ENCODE measurements around the gene SLC35E1.
A peak's percentile ranks its signal among the peaks of the same experiment; 100 is the strongest.

The SLC35E1 gene

GRCh38 chr19:16609511-16610200, 37.4 kb upstream of the SLC35E1 start:
- Histone ChIP-seq H3K27me3 (ENCODE audit: control insufficient read depth, insufficient read depth, low read length) (no peaks in the 10 kb centered on the region), H3K4me3 (ENCODE audit: low read depth, low read length) (no peak overlapping the region), H3K36me3 (ENCODE audit: control insufficient read depth, insufficient read depth, low read length) (no peaks in the 10 kb centered on the region), H3K4me1 (ENCODE audit: control insufficient read depth, insufficient read depth, low read length) (peaks cover 2% of the 10 kb centered on the region), H3K9ac (ENCODE audit: low read depth, low read length) (no peak overlapping the region), H3K9me3 (ENCODE audit: control insufficient read depth, insufficient read depth, low read length) (no peaks in the 10 kb centered on the region)

GRCh38 chr19:16608290-16608739, 36.1 kb upstream of the SLC35E1 start:
- no peaks in the 10 kb centered on the region for H3K4me1 ChIP-seq (ENCODE audit: control insufficient read depth, insufficient read depth, low read length)
- no peaks in the 10 kb centered on the region for H3K9me3 ChIP-seq (ENCODE audit: control insufficient read depth, insufficient read depth, low read length)
- no peaks in the 10 kb centered on the region for H3K27me3 ChIP-seq (ENCODE audit: control insufficient read depth, insufficient read depth, low read length)
- no peaks in the 10 kb centered on the region for H3K36me3 ChIP-seq (ENCODE audit: control insufficient read depth, insufficient read depth, low read length)
- H3K4me3 ChIP-seq (ENCODE audit: low read depth, low read length), result no peak overlapping the region
- H3K9ac ChIP-seq (ENCODE audit: low read depth, low read length), result no peak overlapping the region

- Histone ChIP-seq H3K9ac (ENCODE audit: low read depth, low read length) (no peak overlapping the region), H3K9me3 (ENCODE audit: control insufficient read depth, insufficient read depth, low read length) (no peaks in the 10 kb centered on the region), H3K4me1 (ENCODE audit: control insufficient read depth, insufficient read depth, low read length) (no peaks in the 10 kb centered on the region), H3K27me3 (ENCODE audit: control insufficient read depth, insufficient read depth, low read length) (no peaks in the 10 kb centered on the region), H3K36me3 (ENCODE audit: control insufficient read depth, insufficient read depth, low read length) (no peaks in the 10 kb centered on the region), H3K4me3 (ENCODE audit: low read depth, low read length) (no peak overlapping the region)
Observed at GRCh38 chr19:16607819-16608218, 35.6 kb upstream of the SLC35E1 start.

GRCh38 chr19:16605553-16605994, 33.4 kb upstream of the SLC35E1 start:
- Histone ChIP-seq H3K9me3 (ENCODE audit: control insufficient read depth, insufficient read depth, low read length) (no peaks in the 10 kb centered on the region), H3K27me3 (ENCODE audit: control insufficient read depth, insufficient read depth, low read length) (no peaks in the 10 kb centered on the region), H3K9ac (ENCODE audit: low read depth, low read length) (peak overlapping the region; percentile 29), H3K4me3 (ENCODE audit: low read depth, low read length) (no peak overlapping the region), H3K36me3 (ENCODE audit: control insufficient read depth, insufficient read depth, low read length) (no peaks in the 10 kb centered on the region), H3K4me1 (ENCODE audit: control insufficient read depth, insufficient read depth, low read length) (no peaks in the 10 kb centered on the region)

- Histone ChIP-seq H3K4me1 (ENCODE audit: control insufficient read depth, insufficient read depth, low read length) (no peaks in the 10 kb centered on the region), H3K4me3 (ENCODE audit: low read depth, low read length) (no peak overlapping the region), H3K9ac (ENCODE audit: low read depth, low read length) (peak overlapping the region; percentile 29), H3K27me3 (ENCODE audit: control insufficient read depth, insufficient read depth, low read length) (no peaks in the 10 kb centered on the region), H3K9me3 (ENCODE audit: control insufficient read depth, insufficient read depth, low read length) (no peaks in the 10 kb centered on the region), H3K36me3 (ENCODE audit: control insufficient read depth, insufficient read depth, low read length) (no peaks in the 10 kb centered on the region)
Observed at GRCh38 chr19:16605115-16605514, 32.9 kb upstream of the SLC35E1 start.

GRCh38 chr19:16604615-16605014, 32.4 kb upstream of the SLC35E1 start:
- H3K4me1 ChIP-seq (ENCODE audit: control insufficient read depth, insufficient read depth, low read length), result no peaks in the 10 kb centered on the region
- H3K27me3 ChIP-seq (ENCODE audit: control insufficient read depth, insufficient read depth, low read length), result no peaks in the 10 kb centered on the region
- H3K9me3 ChIP-seq (ENCODE audit: control insufficient read depth, insufficient read depth, low read length), result no peaks in the 10 kb centered on the region
- no peaks in the 10 kb centered on the region for H3K36me3 ChIP-seq (ENCODE audit: control insufficient read depth, insufficient read depth, low read length)
- H3K9ac ChIP-seq (ENCODE audit: low read depth, low read length), result no peak overlapping the region
- no peak overlapping the region for H3K4me3 ChIP-seq (ENCODE audit: low read depth, low read length)

GRCh38 chr19:16603090-16603489, 30.9 kb upstream of the SLC35E1 start:
- Histone ChIP-seq H3K27me3 (ENCODE audit: control insufficient read depth, insufficient read depth, low read length) (no peaks in the 10 kb centered on the region), H3K4me1 (ENCODE audit: control insufficient read depth, insufficient read depth, low read length) (no peaks in the 10 kb centered on the region), H3K4me3 (ENCODE audit: low read depth, low read length) (no peak overlapping the region), H3K9ac (ENCODE audit: low read depth, low read length) (no peak overlapping the region), H3K9me3 (ENCODE audit: control insufficient read depth, insufficient read depth, low read length) (no peaks in the 10 kb centered on the region), H3K36me3 (ENCODE audit: control insufficient read depth, insufficient read depth, low read length) (no peaks in the 10 kb centered on the region)

- Histone ChIP-seq H3K4me1 (ENCODE audit: control insufficient read depth, insufficient read depth, low read length) (no peaks in the 10 kb centered on the region), H3K36me3 (ENCODE audit: control insufficient read depth, insufficient read depth, low read length) (no peaks in the 10 kb centered on the region), H3K27me3 (ENCODE audit: control insufficient read depth, insufficient read depth, low read length) (no peaks in the 10 kb centered on the region), H3K9ac (ENCODE audit: low read depth, low read length) (no peak overlapping the region), H3K9me3 (ENCODE audit: control insufficient read depth, insufficient read depth, low read length) (no peaks in the 10 kb centered on the region), H3K4me3 (ENCODE audit: low read depth, low read length) (no peak overlapping the region)
Observed at GRCh38 chr19:16601378-16602052, 29.3 kb upstream of the SLC35E1 start.

GRCh38 chr19:16600824-16601223, 28.6 kb upstream of the SLC35E1 start:
- H3K4me3 ChIP-seq (ENCODE audit: low read depth, low read length), result no peak overlapping the region
- no peaks in the 10 kb centered on the region for H3K36me3 ChIP-seq (ENCODE audit: control insufficient read depth, insufficient read depth, low read length)
- no peak overlapping the region for H3K9ac ChIP-seq (ENCODE audit: low read depth, low read length)
- H3K4me1 ChIP-seq (ENCODE audit: control insufficient read depth, insufficient read depth, low read length), result no peaks in the 10 kb centered on the region
- H3K27me3 ChIP-seq (ENCODE audit: control insufficient read depth, insufficient read depth, low read length), result no peaks in the 10 kb centered on the region
- H3K9me3 ChIP-seq (ENCODE audit: control insufficient read depth, insufficient read depth, low read length), result no peaks in the 10 kb centered on the region

GRCh38 chr19:16599655-16600346, 27.6 kb upstream of the SLC35E1 start:
- no peaks in the 10 kb centered on the region for H3K36me3 ChIP-seq (ENCODE audit: control insufficient read depth, insufficient read depth, low read length)
- no peaks in the 10 kb centered on the region for H3K27me3 ChIP-seq (ENCODE audit: control insufficient read depth, insufficient read depth, low read length)
- H3K9ac ChIP-seq (ENCODE audit: low read depth, low read length), result no peak overlapping the region
- no peak overlapping the region for H3K4me3 ChIP-seq (ENCODE audit: low read depth, low read length)
- H3K9me3 ChIP-seq (ENCODE audit: control insufficient read depth, insufficient read depth, low read length), result no peaks in the 10 kb centered on the region
- no peaks in the 10 kb centered on the region for H3K4me1 ChIP-seq (ENCODE audit: control insufficient read depth, insufficient read depth, low read length)

- H3K4me3 ChIP-seq (ENCODE audit: low read depth, low read length), result no peak overlapping the region
Observed at GRCh38 chr19:16598848-16599247, 26.6 kb upstream of the SLC35E1 start.

GRCh38 chr19:16596399-16596798, 24.2 kb upstream of the SLC35E1 start:
- no peaks in the 10 kb centered on the region for H3K36me3 ChIP-seq (ENCODE audit: control insufficient read depth, insufficient read depth, low read length)
- H3K4me3 ChIP-seq (ENCODE audit: low read depth, low read length), result no peak overlapping the region
- no peak overlapping the region for H3K9ac ChIP-seq (ENCODE audit: low read depth, low read length)
- no peaks in the 10 kb centered on the region for H3K9me3 ChIP-seq (ENCODE audit: control insufficient read depth, insufficient read depth, low read length)
- H3K27me3 ChIP-seq (ENCODE audit: control insufficient read depth, insufficient read depth, low read length), result no peaks in the 10 kb centered on the region
- H3K4me1 ChIP-seq (ENCODE audit: control insufficient read depth, insufficient read depth, low read length), result peaks cover 6% of the 10 kb centered on the region

More at GRCh38 chr19:16598848-16599247, 26.6 kb upstream of the SLC35E1 start:
- Histone ChIP-seq H3K27me3 (ENCODE audit: control insufficient read depth, insufficient read depth, low read length) (no peaks in the 10 kb centered on the region), H3K9me3 (ENCODE audit: control insufficient read depth, insufficient read depth, low read length) (no peaks in the 10 kb centered on the region), H3K36me3 (ENCODE audit: control insufficient read depth, insufficient read depth, low read length) (no peaks in the 10 kb centered on the region), H3K9ac (ENCODE audit: low read depth, low read length) (no peak overlapping the region), H3K4me1 (ENCODE audit: control insufficient read depth, insufficient read depth, low read length) (no peaks in the 10 kb centered on the region)
